Body of pancreas (tissue), 4 donors: ENCODE data around the gene R3HDM2. TPM values are rescaled to one million over a fixed set of nuclear protein-coding genes. Genes with fewer than 3 reads are reported as not detected.

Experiments used
- ATAC-seq: fragments of 150-250 bp; one replicate; pipeline ENCODE4 v1.9.1; 2016
- DNase-seq, 4 donors: peaks; one replicate each; pipeline ENCODE4 v3.0.0-alpha.2; 2019
- H3K27ac ChIP-seq, 4 donors: fragments of 200-600 bp; sonication (generic); 1 replicate in 3 of 4; 2 replicates in 1 of 4; pipeline versions ENCODE4 v1.5.1 to v1.6.1; 2016 to 2019; ENCODE audit warnings: mild to moderate bottlenecking in 1 of 4, mixed read lengths in 1 of 4, moderate library complexity in 1 of 4
- H3K27me3 ChIP-seq, 2 donors: fragments of 200-600 bp; sonication (generic); one replicate each; pipeline ENCODE4 v1.6.0; 2016; ENCODE audit warnings: mild to moderate bottlenecking in 1 of 2
- H3K36me3 ChIP-seq, 2 donors: fragments of 200-600 bp; sonication (generic); replicated peaks in 1 of 2; 2 replicates each; pipeline ENCODE4 v1.5.1; 2016; ENCODE audit warnings: low read depth in 2 of 2; ENCODE audit not compliant: insufficient read depth in 1 of 2
- H3K4me1 ChIP-seq: fragments of 200-600 bp; sonication (generic); one replicate; pipeline ENCODE4 v1.6.0; 2016
- H3K4me3 ChIP-seq, 2 donors: fragments of 200-600 bp; sonication (generic); 1 replicate in 1 of 2; 2 replicates in 1 of 2; pipeline ENCODE4 v1.5.1; 2016 to 2019
- H3K9me3 ChIP-seq, 3 donors: fragments of 200-600 bp; sonication (generic); 1 replicate in 2 of 3; 2 replicates in 1 of 3; pipeline ENCODE4 v1.5.1; 2016
- POLR2A ChIP-seq, 3 donors: fragments of 450-650 bp; IDR thresholded peaks; one replicate each; pipeline ENCODE4 v1.6.1; 2016; ENCODE audit warnings: antibody characterized with exemption in 3 of 3, mild to moderate bottlenecking in 2 of 3
- WGBS, 2 donors: methylation state at CpG; one replicate each; pipeline ENCODE4 v1.1.5; 2017; 5-methylcytosine and 5-hydroxymethylcytosine counted together
- intact Hi-C: fragments of 100-400 bp; cut with DNase I; formaldehyde crosslinking; loops from one replicate; pipeline ENCODE4 v1.15.1; 2023
- total RNA-seq, 2 donors: library from RNA; depleted of rRNA; stranded (reverse); fragments of >200 nt; gene quantifications; one replicate each; pipeline ENCODE4 v1.1.0, GENCODE V29; 2016
- TF ChIP-seq, protein P1 (sequence below), 7 experiments: fragments of 450-650 bp in 4 of 7; fragments of 200-600 bp in 3 of 7; sonication (generic) in 3 of 7; IDR thresholded peaks; one replicate each; pipeline ENCODE4 v1.5.1; 2016 to 2019; ENCODE audit warnings: antibody characterized with exemption in 7 of 7

Gene R3HDM2
- total RNA-seq, 2 donors from 2014 or later = 16.1 to 41.9 TPM

DNA sequence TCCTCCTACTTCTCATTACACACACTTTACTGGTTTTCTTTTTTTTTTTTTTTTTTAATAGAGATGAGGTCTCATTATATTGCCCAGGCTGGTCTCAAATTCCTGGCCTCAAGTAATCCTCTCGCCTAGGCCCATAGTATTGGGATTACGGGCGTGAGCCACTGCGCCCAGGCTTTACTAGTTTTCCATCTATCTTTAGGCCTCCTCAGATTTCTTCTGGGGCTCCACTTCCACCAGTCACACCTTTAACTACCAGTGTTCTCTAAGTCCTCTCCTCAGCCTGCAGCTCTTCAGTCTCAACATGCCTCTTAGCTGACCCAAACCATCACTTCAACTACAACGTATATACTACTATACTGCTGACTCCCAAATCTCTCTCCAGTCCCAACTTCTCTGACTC lies 10.4 kb downstream of the R3HDM2 start:
- Histone ChIP-seq H3K4me3 (no peak overlapping the region), H3K4me1 (peaks cover 20% of the 10 kb centered on the region), H3K9me3 (no peaks in the 10 kb centered on the region), H3K27ac (no peak overlapping the region), H3K27me3 (no peaks in the 10 kb centered on the region), H3K36me3 (no peaks in the 10 kb centered on the region)
- WGBS, 2 donors = 97% methylated on average over 5 of the region's 5 CpGs
- TF ChIP-seq POLR2A (IDR thresholded peaks at IDR 0.05) = no peak
- TF ChIP-seq, protein P1, sequence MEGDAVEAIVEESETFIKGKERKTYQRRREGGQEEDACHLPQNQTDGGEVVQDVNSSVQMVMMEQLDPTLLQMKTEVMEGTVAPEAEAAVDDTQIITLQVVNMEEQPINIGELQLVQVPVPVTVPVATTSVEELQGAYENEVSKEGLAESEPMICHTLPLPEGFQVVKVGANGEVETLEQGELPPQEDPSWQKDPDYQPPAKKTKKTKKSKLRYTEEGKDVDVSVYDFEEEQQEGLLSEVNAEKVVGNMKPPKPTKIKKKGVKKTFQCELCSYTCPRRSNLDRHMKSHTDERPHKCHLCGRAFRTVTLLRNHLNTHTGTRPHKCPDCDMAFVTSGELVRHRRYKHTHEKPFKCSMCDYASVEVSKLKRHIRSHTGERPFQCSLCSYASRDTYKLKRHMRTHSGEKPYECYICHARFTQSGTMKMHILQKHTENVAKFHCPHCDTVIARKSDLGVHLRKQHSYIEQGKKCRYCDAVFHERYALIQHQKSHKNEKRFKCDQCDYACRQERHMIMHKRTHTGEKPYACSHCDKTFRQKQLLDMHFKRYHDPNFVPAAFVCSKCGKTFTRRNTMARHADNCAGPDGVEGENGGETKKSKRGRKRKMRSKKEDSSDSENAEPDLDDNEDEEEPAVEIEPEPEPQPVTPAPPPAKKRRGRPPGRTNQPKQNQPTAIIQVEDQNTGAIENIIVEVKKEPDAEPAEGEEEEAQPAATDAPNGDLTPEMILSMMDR (IDR thresholded peaks at IDR 0.05) = no peak
- ATAC-seq (no peak), DNase-seq (no peak)
- intact Hi-C loops = no loop called here

DNA sequence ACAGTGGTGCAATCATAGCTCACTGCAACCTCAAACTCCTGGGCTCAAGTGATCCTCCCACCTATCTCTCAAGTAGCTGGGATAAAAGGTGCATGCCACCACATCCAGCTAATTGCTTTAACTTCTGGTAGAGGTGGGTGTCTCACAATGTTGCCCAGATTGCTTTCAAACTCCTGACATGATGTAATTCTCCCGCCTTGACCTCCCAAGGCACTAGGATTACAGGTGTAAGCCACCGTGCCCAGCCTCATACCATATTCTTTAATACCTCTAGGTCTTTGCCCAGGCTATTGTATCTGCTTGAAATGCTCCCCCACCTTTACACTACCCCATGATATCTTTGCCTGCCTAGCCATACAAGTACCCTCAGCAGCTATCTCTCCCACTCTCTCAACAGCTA lies 11.3 kb downstream of the R3HDM2 start:
- no peaks in the 10 kb centered on the region for H3K27me3 ChIP-seq
- intact Hi-C loops = no loop called here
- DNase-seq = no peak
- ATAC-seq = no peak
- no peak overlapping the region for H3K4me3 ChIP-seq
- WGBS, 2 donors = 97 to 100% methylated on average over 2 of the region's 2 CpGs
- peaks cover 23% of the 10 kb centered on the region for H3K4me1 ChIP-seq
- H3K36me3 ChIP-seq = no peaks in the 10 kb centered on the region
- no peak overlapping the region for H3K27ac ChIP-seq
- TF ChIP-seq POLR2A (IDR thresholded peaks at IDR 0.05) = no peak
- TF ChIP-seq, protein P1 (IDR thresholded peaks at IDR 0.05) = no peak
- no peaks in the 10 kb centered on the region for H3K9me3 ChIP-seq

DNA sequence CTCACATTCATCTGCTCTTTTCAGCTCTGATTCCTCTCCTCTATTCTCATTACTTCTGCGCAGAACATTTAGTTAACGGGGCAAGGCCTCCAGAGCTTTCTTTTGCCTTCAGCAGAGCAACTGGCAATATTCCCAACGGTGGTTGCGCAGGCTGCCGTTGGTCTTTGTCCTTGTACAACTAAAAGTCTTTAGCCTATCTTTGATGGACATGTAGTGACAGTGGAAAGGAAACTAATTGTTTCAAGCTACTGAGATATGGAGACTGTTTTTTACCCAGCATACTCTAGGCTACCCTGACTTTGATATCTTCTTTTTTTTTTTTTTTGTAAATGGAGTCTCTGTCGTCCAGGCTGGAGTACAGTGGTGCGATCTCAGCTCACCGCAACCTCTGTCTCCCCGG lies 12.6 kb downstream of the R3HDM2 start:
- intact Hi-C loops = no loop called here
- ATAC-seq (no peak), DNase-seq (peak; percentile 28 to 53 (median 34))
- Histone ChIP-seq H3K4me1 (peaks cover 23% of the 10 kb centered on the region), H3K27ac (no peak overlapping the region), H3K27me3 (no peaks in the 10 kb centered on the region), H3K36me3 (no peaks in the 10 kb centered on the region), H3K9me3 (no peaks in the 10 kb centered on the region), H3K4me3 (no peak overlapping the region)
- TF ChIP-seq, protein P1 (IDR thresholded peaks at IDR 0.05) = no peak
- TF ChIP-seq POLR2A (IDR thresholded peaks at IDR 0.05) = no peak
- WGBS, 2 donors = 57 to 61% methylated on average over 9 of the region's 9 CpGs

- H3K27ac ChIP-seq = no peak overlapping the region
- H3K27me3 ChIP-seq = no peaks in the 10 kb centered on the region
- TF ChIP-seq POLR2A (IDR thresholded peaks at IDR 0.05) = no peak
- TF ChIP-seq, protein P1 (IDR thresholded peaks at IDR 0.05) = no peak
- intact Hi-C loops = no loop called here
- H3K9me3 ChIP-seq = no peaks in the 10 kb centered on the region
- ATAC-seq = no peak
- peaks cover 23% of the 10 kb centered on the region for H3K4me1 ChIP-seq
- no peak overlapping the region for H3K4me3 ChIP-seq
- no peak for DNase-seq
- H3K36me3 ChIP-seq = no peaks in the 10 kb centered on the region
- WGBS, 2 donors = 84 to 85% methylated on average over 4 to 8 of the region's 8 CpGs
These were observed 14.5 kb downstream of the R3HDM2 start for GRCh38 chr12:57416039-57416996.
